Activated B cell treated with CpG ODN at 0.5 μM for 24 hours (primary cell): ENCODE measurements around the gene TPP1. TPM values are rescaled to one million over a fixed set of nuclear protein-coding genes. Genes with fewer than 3 reads are reported as not detected.

Experiments used
- ATAC-seq: fragments of 200-7000 bp; cut with Tn5 transposase; one replicate; pipeline ENCODE4 v1.10.0; 2021; ENCODE audit warnings: low read depth, mild to moderate bottlenecking, moderate library complexity
- CTCF ChIA-PET: fragments of 350-600 bp; sonication (Branson Sonifier 250); formaldehyde crosslinking; loops from one replicate; lab custom pipeline; 2021; ENCODE audit warnings: antibody characterized with exemption; lab: Charles Lee
- POLR2A ChIA-PET: fragments of 350-600 bp; sonication (Branson Sonifier 250); formaldehyde crosslinking; loops from one replicate; lab custom pipeline; 2021; ENCODE audit warnings: antibody characterized with exemption; lab: Charles Lee
- DNase-seq: peaks from one replicate; pipeline ENCODE4 v3.0.0; 2022
- H3K27ac Mint-ChIP-seq: one replicate; pipeline ENCODE4 v1.8.0; 2020; ENCODE audit warnings: mixed read lengths
- H3K27me3 Mint-ChIP-seq: one replicate; pipeline ENCODE4 v1.8.0; 2021; ENCODE audit warnings: mixed read lengths
- H3K36me3 Mint-ChIP-seq: one replicate; pipeline ENCODE4 v1.8.0; 2021; ENCODE audit warnings: low read depth, mixed read lengths
- H3K4me1 Mint-ChIP-seq: one replicate; pipeline ENCODE4 v1.8.0; 2021; ENCODE audit warnings: mixed read lengths
- H3K4me3 Mint-ChIP-seq: one replicate; pipeline ENCODE4 v1.8.0; 2020; ENCODE audit warnings: mild to moderate bottlenecking, mixed read lengths
- H3K9me3 Mint-ChIP-seq: one replicate; pipeline ENCODE4 v1.8.0; 2020; ENCODE audit warnings: mixed read lengths
- CTCF ChIP-seq: fragments of 200-600 bp; IDR thresholded peaks from one replicate; pipeline ENCODE4 v1.8.0; 2022; ENCODE audit warnings: antibody characterized with exemption, mild to moderate bottlenecking
- intact Hi-C: fragments of 100-400 bp; cut with micrococcal nuclease; formaldehyde crosslinking; loops from one replicate; pipeline ENCODE4 v1.15.1; 2024
- total RNA-seq: library from RNA; stranded (reverse); gene quantifications from 2 replicates; pipeline ENCODE4 v1.2.3, GENCODE V29; 2022

The TPP1 gene
- total RNA-seq, 1 donor from 2014 or later, result 123 TPM

- Mint-ChIP-seq H3K27me3 (no peaks in the 10 kb centered on the region), H3K4me3 (no peak overlapping the region), H3K4me1 (no peaks in the 10 kb centered on the region), H3K27ac (no peak overlapping the region), H3K36me3 (peaks cover 17% of the 10 kb centered on the region), H3K9me3 (no peaks in the 10 kb centered on the region)
- DNase-seq (no peak), ATAC-seq (no peak)
- intact Hi-C loops, result no loop called here
- CTCF ChIA-PET, result no interaction called here
- POLR2A ChIA-PET, result no interaction called here
- no peak for TF ChIP-seq CTCF
These were observed 52.4 kb downstream of the TPP1 start for GRCh38 chr11:6566704-6567370.

- ATAC-seq (no peak), DNase-seq (no peak)
- Mint-ChIP-seq H3K27me3 (no peaks in the 10 kb centered on the region), H3K27ac (no peak overlapping the region), H3K36me3 (peaks cover 17% of the 10 kb centered on the region), H3K4me3 (no peak overlapping the region), H3K4me1 (no peaks in the 10 kb centered on the region), H3K9me3 (no peaks in the 10 kb centered on the region)
- TF ChIP-seq CTCF, result no peak
- ChIA-PET POLR2A (no interaction called here), CTCF (no interaction called here)
- intact Hi-C loops, result no loop called here
These were observed 53.1 kb downstream of the TPP1 start for GRCh38 chr11:6565988-6566703.

- POLR2A ChIA-PET, result no interaction called here
- H3K27ac Mint-ChIP-seq, result no peak overlapping the region
- TF ChIP-seq CTCF, result no peak
- no peaks in the 10 kb centered on the region for H3K4me1 Mint-ChIP-seq
- H3K4me3 Mint-ChIP-seq, result no peak overlapping the region
- no peak for ATAC-seq
- H3K36me3 Mint-ChIP-seq, result peaks cover 19% of the 10 kb centered on the region
- intact Hi-C loops, result no loop called here
- no peak for DNase-seq
- CTCF ChIA-PET, result no interaction called here
- no peaks in the 10 kb centered on the region for H3K9me3 Mint-ChIP-seq
- H3K27me3 Mint-ChIP-seq, result no peaks in the 10 kb centered on the region
These were observed 53.9 kb downstream of the TPP1 start for GRCh38 chr11:6565325-6565724.

GRCh38 chr11:6563667-6564066 lies 55.6 kb downstream of the TPP1 start:
- Mint-ChIP-seq H3K4me3 (no peak overlapping the region), H3K27ac (no peak overlapping the region), H3K36me3 (peaks cover 23% of the 10 kb centered on the region), H3K27me3 (no peaks in the 10 kb centered on the region), H3K9me3 (no peaks in the 10 kb centered on the region), H3K4me1 (no peaks in the 10 kb centered on the region)
- ATAC-seq, result no peak
- CTCF ChIA-PET, result no interaction called here
- no peak for DNase-seq
- POLR2A ChIA-PET, result no interaction called here
- intact Hi-C loops, result no loop called here
- no peak for TF ChIP-seq CTCF

- ATAC-seq (no peak), DNase-seq (no peak)
- no peaks in the 10 kb centered on the region for H3K4me1 Mint-ChIP-seq
- no peaks in the 10 kb centered on the region for H3K27me3 Mint-ChIP-seq
- intact Hi-C loops, result no loop called here
- ChIA-PET POLR2A (no interaction called here), CTCF (no interaction called here)
- peaks cover 24% of the 10 kb centered on the region for H3K36me3 Mint-ChIP-seq
- H3K4me3 Mint-ChIP-seq, result no peak overlapping the region
- H3K27ac Mint-ChIP-seq, result no peak overlapping the region
- no peak for TF ChIP-seq CTCF
- H3K9me3 Mint-ChIP-seq, result no peaks in the 10 kb centered on the region
These were observed 56.1 kb downstream of the TPP1 start for GRCh38 chr11:6563121-6563619.
